VCaP (cell line): ENCODE data around the gene UNKL.
"Not testable (repeated sequence)": the region's sequence is repeated elsewhere in the genome, so short reads cannot be mapped to it uniquely, and the experiment has no call there.

Source experiments
- H3K27ac ChIP-seq: fragments of 450-650 bp; 2 replicates; pipeline ENCODE4 v1.5.1; 2017
- TF ChIP-seq, protein P1 (sequence below): fragments of 450-650 bp; conservative IDR thresholded peaks from 2 replicates; pipeline ENCODE4 v1.5.1; 2017; ENCODE audit warnings: mild to moderate bottlenecking, moderate library complexity

Gene UNKL

GRCh38 chr16:1444730-1445517 is 30.4 kb upstream of the UNKL start:
- no peak overlapping the region for H3K27ac ChIP-seq
- TF ChIP-seq, protein P1, sequence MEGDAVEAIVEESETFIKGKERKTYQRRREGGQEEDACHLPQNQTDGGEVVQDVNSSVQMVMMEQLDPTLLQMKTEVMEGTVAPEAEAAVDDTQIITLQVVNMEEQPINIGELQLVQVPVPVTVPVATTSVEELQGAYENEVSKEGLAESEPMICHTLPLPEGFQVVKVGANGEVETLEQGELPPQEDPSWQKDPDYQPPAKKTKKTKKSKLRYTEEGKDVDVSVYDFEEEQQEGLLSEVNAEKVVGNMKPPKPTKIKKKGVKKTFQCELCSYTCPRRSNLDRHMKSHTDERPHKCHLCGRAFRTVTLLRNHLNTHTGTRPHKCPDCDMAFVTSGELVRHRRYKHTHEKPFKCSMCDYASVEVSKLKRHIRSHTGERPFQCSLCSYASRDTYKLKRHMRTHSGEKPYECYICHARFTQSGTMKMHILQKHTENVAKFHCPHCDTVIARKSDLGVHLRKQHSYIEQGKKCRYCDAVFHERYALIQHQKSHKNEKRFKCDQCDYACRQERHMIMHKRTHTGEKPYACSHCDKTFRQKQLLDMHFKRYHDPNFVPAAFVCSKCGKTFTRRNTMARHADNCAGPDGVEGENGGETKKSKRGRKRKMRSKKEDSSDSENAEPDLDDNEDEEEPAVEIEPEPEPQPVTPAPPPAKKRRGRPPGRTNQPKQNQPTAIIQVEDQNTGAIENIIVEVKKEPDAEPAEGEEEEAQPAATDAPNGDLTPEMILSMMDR = no peak

- TF ChIP-seq, protein P1 = no peak
- no peak within 1 kb of the TSS for H3K27ac ChIP-seq
Measured at GRCh38 chr16:1443980-1444729, 29.7 kb upstream of the UNKL start, which contains the start of gene CCDC154. TSS of gene CCDC154 (minus strand) at chr16:1444556. CDS start at chr16:1444322, 234 bp downstream.

DNA sequence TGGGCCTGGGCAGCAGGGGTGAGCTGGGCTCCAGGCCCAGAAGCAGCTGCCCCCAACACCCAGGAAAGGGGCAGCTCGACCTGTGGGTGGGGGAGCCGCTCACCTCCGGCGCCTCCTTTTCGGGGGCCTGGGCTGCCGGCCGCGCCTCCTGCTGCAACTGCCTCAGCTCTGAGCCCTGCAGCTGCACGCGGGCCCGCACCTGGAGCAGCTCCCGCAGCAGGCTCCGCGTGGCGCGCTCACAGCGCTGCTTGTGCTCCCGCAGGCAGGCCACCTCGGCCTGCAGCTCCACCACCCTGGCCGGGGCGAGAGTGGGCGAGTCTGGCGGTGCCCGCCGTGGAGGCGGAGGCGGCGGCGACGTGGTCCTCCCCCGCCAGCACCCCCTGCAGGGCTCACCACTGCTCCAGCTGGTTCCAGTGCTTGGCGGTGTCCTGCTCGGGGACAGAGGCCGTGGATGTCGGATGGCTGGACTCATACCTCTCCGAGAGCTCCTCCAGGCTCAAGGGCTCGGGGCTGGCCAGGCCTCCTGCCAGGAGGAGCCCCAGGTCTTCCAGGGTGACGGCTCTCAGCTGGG is 29.0 kb upstream of the UNKL start:
- TF ChIP-seq, protein P1 = no peak
- no peak overlapping the region for H3K27ac ChIP-seq

DNA sequence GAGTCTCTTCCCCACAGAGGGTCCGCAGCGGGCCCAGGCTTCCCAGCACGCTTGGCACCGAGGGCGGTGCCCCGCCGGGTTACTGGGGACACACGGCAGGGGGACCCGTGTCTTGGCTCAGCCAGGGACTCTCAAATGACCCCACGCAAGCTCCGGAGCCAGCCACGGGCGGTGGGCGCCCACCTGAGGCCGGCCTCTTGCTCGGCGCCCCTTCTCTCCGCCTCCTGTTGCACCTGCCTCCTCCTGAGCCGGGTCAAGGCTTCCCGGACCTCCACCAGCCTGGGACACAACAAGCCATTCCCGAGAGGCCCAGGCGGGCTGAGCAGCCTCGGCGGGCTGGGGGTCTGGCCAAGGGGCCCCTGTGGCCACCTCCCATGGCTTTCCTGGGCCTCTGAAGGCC is 28.2 kb upstream of the UNKL start:
- no peak overlapping the region for H3K27ac ChIP-seq
- TF ChIP-seq, protein P1 = no peak

GRCh38 chr16:1441391-1441829 is 26.9 kb upstream of the UNKL start:
- TF ChIP-seq, protein P1 = no peak
- H3K27ac ChIP-seq = no peak overlapping the region

- H3K27ac ChIP-seq = not testable (repeated sequence)
Measured at GRCh38 chr16:1439699-1440074, 25.2 kb upstream of the UNKL start.

GRCh38 chr16:1439058-1439698 is 24.7 kb upstream of the UNKL start:
- H3K27ac ChIP-seq = no peak overlapping the region
- TF ChIP-seq, protein P1 = no peak
